SK-N-MC (cell line): ENCODE measurements around the gene SLC24A2.

Source experiments
- EZH2 ChIP-seq: fragments of 200-600 bp; sonication (generic); IDR thresholded peaks from one replicate; pipeline ENCODE4 v1.6.1; 2017; ENCODE audit warnings: antibody characterized with exemption
- FOXP2 ChIP-seq: optimal IDR thresholded peaks from 2 replicates; pipeline ENCODE3; 2011; ENCODE audit warnings: mild to moderate bottlenecking, moderate library complexity; ENCODE audit not compliant: insufficient read depth; ENCODE audit errors: extremely low read length, control extremely low read depth
- POLR2AphosphoS5 ChIP-seq: IDR thresholded peaks from 2 replicates; pipeline ENCODE4 v1.6.1; 2012; ENCODE audit warnings: mild to moderate bottlenecking, low read depth, low read length, borderline replicate concordance

DNA sequence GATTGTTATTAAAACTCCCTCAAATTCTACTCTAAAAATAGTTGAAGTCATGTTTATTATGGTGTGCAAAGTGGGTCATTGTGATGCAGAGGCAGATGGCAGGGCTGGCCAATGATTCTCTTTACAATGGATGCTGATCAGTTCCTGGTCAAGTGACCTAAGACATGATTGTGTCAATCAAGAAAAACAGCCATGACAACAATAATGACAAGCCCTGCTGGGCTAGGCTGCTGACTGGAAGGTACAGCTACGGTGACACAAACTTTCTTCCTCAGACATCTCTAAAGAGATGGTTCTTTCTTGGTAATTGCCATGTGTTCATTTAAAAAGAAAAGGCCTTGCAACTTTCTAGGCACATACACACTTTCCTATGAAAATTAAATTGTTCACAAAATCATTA, 3.6 kb downstream of the SLC24A2 start:
- TF ChIP-seq EZH2 = no peak
- no peak for TF ChIP-seq POLR2AphosphoS5
- no peak for TF ChIP-seq FOXP2
